Stimulated activated effector memory CD8-positive, alpha-beta T cell treated with anti-CD3 and anti-CD28 coated beads, Interleukin-12 subunit alpha, Interleukin-12 subunit beta, amount 100 ng/mL, for 72 hours (primary cell): ENCODE data around the gene VGLL2.
A peak's percentile ranks its signal among the peaks of the same experiment; 100 is the strongest.
"Not testable (repeated sequence)": the region's sequence is repeated elsewhere in the genome, so short reads cannot be mapped to it uniquely, and the experiment has no call there.

ENCODE experiments used
- ATAC-seq: fragments of 150-1000 bp; cut with Tn5 transposase; 2 replicates; pipeline ENCODE4 v1.10.0; 2021
- DNase-seq, 2 donors: peaks; one replicate each; pipeline ENCODE4 v3.0.0; 2021 to 2022; ENCODE audit warnings: low spot score in 2 of 2
- H3K27ac Mint-ChIP-seq: one replicate; pipeline ENCODE4 v1.8.0; 2022; ENCODE audit warnings: mild to moderate bottlenecking, mixed read lengths
- H3K36me3 Mint-ChIP-seq: one replicate; pipeline ENCODE4 v1.8.0; 2022; ENCODE audit warnings: mild to moderate bottlenecking, mixed read lengths
- H3K4me1 Mint-ChIP-seq: one replicate; pipeline ENCODE4 v1.8.0; 2022; ENCODE audit warnings: mixed read lengths
- H3K4me3 Mint-ChIP-seq: one replicate; pipeline ENCODE4 v1.8.0; 2022; ENCODE audit warnings: mild to moderate bottlenecking, mixed read lengths
- H3K9me3 Mint-ChIP-seq: one replicate; pipeline ENCODE4 v1.8.0; 2022; ENCODE audit warnings: mixed read lengths

VGLL2 gene

GRCh38 chr6:117265410-117266256 is at the start of gene VGLL2:
TSS of gene VGLL2 (plus strand) at chr6:117265558. CDS start at chr6:117265764, 206 bp downstream.
- peak; percentile 36 for ATAC-seq
- no peaks in the 10 kb centered on the region for H3K36me3 Mint-ChIP-seq
- no peak within 1 kb of the TSS for H3K27ac Mint-ChIP-seq
- no peak for DNase-seq
- H3K9me3 Mint-ChIP-seq = no peaks in the 10 kb centered on the region
- H3K4me3 Mint-ChIP-seq = peak within 1 kb of the TSS; percentile 33
- H3K4me1 Mint-ChIP-seq = peaks cover 15% of the 10 kb centered on the region

GRCh38 chr6:117222861-117223260 is 42.5 kb upstream of the VGLL2 start:
- no peak overlapping the region for H3K27ac Mint-ChIP-seq
- DNase-seq = no peak
- H3K9me3 Mint-ChIP-seq = peaks cover 3% of the 10 kb centered on the region
- no peak for ATAC-seq
- no peaks in the 10 kb centered on the region for H3K4me1 Mint-ChIP-seq
- no peak overlapping the region for H3K4me3 Mint-ChIP-seq
- H3K36me3 Mint-ChIP-seq = no peaks in the 10 kb centered on the region

- no peaks in the 10 kb centered on the region for H3K36me3 Mint-ChIP-seq
- no peaks in the 10 kb centered on the region for H3K4me1 Mint-ChIP-seq
- ATAC-seq = no peak
- DNase-seq = no peak
- H3K27ac Mint-ChIP-seq = no peak overlapping the region
- H3K4me3 Mint-ChIP-seq = no peak overlapping the region
- H3K9me3 Mint-ChIP-seq = peaks cover 12% of the 10 kb centered on the region
Observed at GRCh38 chr6:117226778-117227177, 38.6 kb upstream of the VGLL2 start.

GRCh38 chr6:117227245-117227962 is 38.0 kb upstream of the VGLL2 start:
- Mint-ChIP-seq H3K36me3 (no peaks in the 10 kb centered on the region), H3K4me1 (no peaks in the 10 kb centered on the region), H3K4me3 (no peak overlapping the region), H3K9me3 (peaks cover 12% of the 10 kb centered on the region), H3K27ac (no peak overlapping the region)
- DNase-seq = no peak
- no peak for ATAC-seq

GRCh38 chr6:117228202-117228601 is 37.2 kb upstream of the VGLL2 start:
- H3K27ac Mint-ChIP-seq = no peak overlapping the region
- H3K4me3 Mint-ChIP-seq = no peak overlapping the region
- no peaks in the 10 kb centered on the region for H3K4me1 Mint-ChIP-seq
- no peaks in the 10 kb centered on the region for H3K36me3 Mint-ChIP-seq
- no peak for DNase-seq
- no peak for ATAC-seq
- peaks cover 14% of the 10 kb centered on the region for H3K9me3 Mint-ChIP-seq

GRCh38 chr6:117229870-117230269 is 35.5 kb upstream of the VGLL2 start:
- H3K4me3 Mint-ChIP-seq = no peak overlapping the region
- no peak overlapping the region for H3K27ac Mint-ChIP-seq
- H3K9me3 Mint-ChIP-seq = peaks cover 14% of the 10 kb centered on the region
- H3K36me3 Mint-ChIP-seq = no peaks in the 10 kb centered on the region
- no peaks in the 10 kb centered on the region for H3K4me1 Mint-ChIP-seq
- no peak for DNase-seq
- ATAC-seq = no peak

- Mint-ChIP-seq H3K27ac (no peak overlapping the region), H3K4me3 (no peak overlapping the region), H3K9me3 (peaks cover 14% of the 10 kb centered on the region), H3K36me3 (no peaks in the 10 kb centered on the region), H3K4me1 (no peaks in the 10 kb centered on the region)
- ATAC-seq = no peak
- no peak for DNase-seq
Observed at GRCh38 chr6:117231466-117231865, 33.9 kb upstream of the VGLL2 start.

- DNase-seq (no peak), ATAC-seq (no peak)
- no peaks in the 10 kb centered on the region for H3K36me3 Mint-ChIP-seq
- H3K4me1 Mint-ChIP-seq = no peaks in the 10 kb centered on the region
- H3K9me3 Mint-ChIP-seq = peaks cover 14% of the 10 kb centered on the region
- H3K27ac Mint-ChIP-seq = no peak overlapping the region
- no peak overlapping the region for H3K4me3 Mint-ChIP-seq
Observed at GRCh38 chr6:117232196-117232595, 33.2 kb upstream of the VGLL2 start.

- no peak for DNase-seq
- ATAC-seq = no peak
- Mint-ChIP-seq H3K27ac (no peak overlapping the region), H3K4me3 (no peak overlapping the region), H3K36me3 (no peaks in the 10 kb centered on the region), H3K9me3 (peaks cover 11% of the 10 kb centered on the region), H3K4me1 (no peaks in the 10 kb centered on the region)
Observed at GRCh38 chr6:117233145-117233544, 32.2 kb upstream of the VGLL2 start.

- no peaks in the 10 kb centered on the region for H3K4me1 Mint-ChIP-seq
- DNase-seq (no peak), ATAC-seq (no peak)
- H3K36me3 Mint-ChIP-seq = no peaks in the 10 kb centered on the region
- peaks cover 2% of the 10 kb centered on the region for H3K9me3 Mint-ChIP-seq
- H3K27ac Mint-ChIP-seq = no peak overlapping the region
- H3K4me3 Mint-ChIP-seq = no peak overlapping the region
Observed at GRCh38 chr6:117237561-117237960, 27.8 kb upstream of the VGLL2 start.

GRCh38 chr6:117244571-117244970 is 20.8 kb upstream of the VGLL2 start:
- ATAC-seq, H3K4me1 Mint-ChIP-seq, H3K4me3 Mint-ChIP-seq, DNase-seq, H3K36me3 Mint-ChIP-seq, H3K27ac Mint-ChIP-seq, H3K9me3 Mint-ChIP-seq: not testable (repeated sequence)

GRCh38 chr6:117244979-117245378 is 20.4 kb upstream of the VGLL2 start:
- H3K36me3 Mint-ChIP-seq, DNase-seq, H3K27ac Mint-ChIP-seq, H3K9me3 Mint-ChIP-seq, H3K4me1 Mint-ChIP-seq, H3K4me3 Mint-ChIP-seq, ATAC-seq: not testable (repeated sequence)

GRCh38 chr6:117253785-117254184 is 11.6 kb upstream of the VGLL2 start:
- Mint-ChIP-seq H3K4me3 (no peak overlapping the region), H3K36me3 (no peaks in the 10 kb centered on the region), H3K27ac (no peak overlapping the region), H3K9me3 (peaks cover 2% of the 10 kb centered on the region), H3K4me1 (no peaks in the 10 kb centered on the region)
- no peak for ATAC-seq
- DNase-seq = no peak

GRCh38 chr6:117262799-117263198 is 2.6 kb upstream of the VGLL2 start:
- Mint-ChIP-seq H3K4me3 (no peak overlapping the region), H3K4me1 (peaks cover 15% of the 10 kb centered on the region), H3K9me3 (no peaks in the 10 kb centered on the region), H3K27ac (no peak overlapping the region), H3K36me3 (no peaks in the 10 kb centered on the region)
- ATAC-seq (no peak), DNase-seq (no peak)

- no peak for ATAC-seq
- no peaks in the 10 kb centered on the region for H3K9me3 Mint-ChIP-seq
- no peak overlapping the region for H3K27ac Mint-ChIP-seq
- peaks cover 15% of the 10 kb centered on the region for H3K4me1 Mint-ChIP-seq
- H3K36me3 Mint-ChIP-seq = no peaks in the 10 kb centered on the region
- DNase-seq = no peak
- H3K4me3 Mint-ChIP-seq = no peak overlapping the region
Observed at GRCh38 chr6:117263353-117263927, 1.9 kb upstream of the VGLL2 start.

GRCh38 chr6:117264369-117264691 is 1.0 kb upstream of the VGLL2 start:
- Mint-ChIP-seq H3K4me3 (peak overlapping the region; percentile 33), H3K27ac (no peak overlapping the region), H3K36me3 (no peaks in the 10 kb centered on the region), H3K4me1 (peaks cover 15% of the 10 kb centered on the region), H3K9me3 (no peaks in the 10 kb centered on the region)
- ATAC-seq (peak; percentile 16), DNase-seq (no peak)
